ENCODE results near the gene CHRM4. TPM values are rescaled to one million over a fixed set of nuclear protein-coding genes. Genes with fewer than 3 reads are reported as not detected.

CHRM4 gene
- total and polyA plus RNA-seq, 12 donors = 0.03 to 0.32 (median 0.30) TPM; not detected in 9

GRCh38 chr11:46370253-46370652 lies 21.3 kb downstream of the CHRM4 start:
- Histone ChIP-seq H3K36me3 (peaks cover 4 to 95% (median 49%) of the 10 kb centered on the region in 9 donors), H3K27ac (no peak overlapping the region), H3K9me3 (no peaks in the 10 kb centered on the region), H3K4me1 (peaks cover 3 to 28% (median 17%) of the 10 kb centered on the region in 9 donors), H3K27me3 (no peaks in the 10 kb centered on the region), H3K4me3 (no peak overlapping the region)
- no peak for ATAC-seq
- WGBS, 2 donors = 88 to 91% methylated on average over 13 of the region's 13 CpGs
- intact Hi-C loops (cut with DNase I) = no loop called here
- TF ChIP-seq CTCF (IDR thresholded peaks at IDR 0.05) = no peak
- peak in 1 of 2 donors; percentile 11 for DNase-seq

GRCh38 chr11:46369458-46370152 lies 22.0 kb downstream of the CHRM4 start:
- peak in 1 of 2 donors; percentile 56 for DNase-seq
- Histone ChIP-seq H3K4me1 (peaks cover 3 to 35% (median 22%) of the 10 kb centered on the region in 9 donors), H3K9me3 (no peaks in the 10 kb centered on the region), H3K4me3 (no peak overlapping the region), H3K27ac (no peak overlapping the region), H3K36me3 (peaks cover 4 to 93% (median 44%) of the 10 kb centered on the region in 9 donors), H3K27me3 (no peaks in the 10 kb centered on the region)
- intact Hi-C loops (cut with DNase I) = no loop called here
- 71 to 75% methylated on average over 25 of the region's 25 CpGs for WGBS, 2 donors
- peak; percentile 69 to 90 (median 80) for TF ChIP-seq CTCF (IDR thresholded peaks at IDR 0.05)
- peak; percentile 21 to 58 (median 45) for ATAC-seq

- intact Hi-C loops (cut with DNase I) = loop anchor here in 1 of 10 donors (2.0 kb wide), 1 partner anchor 15 kb away; no protein-coding TSS in a partner anchor
- peak overlapping the region in 6 of 10 donors; percentile 17 to 56 (median 35) for H3K27ac ChIP-seq
- H3K4me3 ChIP-seq = no peak overlapping the region
- peaks cover 0 to 85% (median 44%) of the 10 kb centered on the region in 9 donors for H3K36me3 ChIP-seq
- TF ChIP-seq CTCF (IDR thresholded peaks at IDR 0.05) = peak in 3 of 9 donors; percentile 2 to 38 (median 35)
- no peak for ATAC-seq
- 78 to 84% methylated on average over 12 of the region's 12 CpGs for WGBS, 2 donors
- H3K27me3 ChIP-seq = no peaks in the 10 kb centered on the region
- DNase-seq = peak in 1 of 2 donors; percentile 8
- peaks cover 9 to 52% (median 39%) of the 10 kb centered on the region in 9 donors for H3K4me1 ChIP-seq
- H3K9me3 ChIP-seq = no peaks in the 10 kb centered on the region
These were observed 23.7 kb downstream of the CHRM4 start for GRCh38 chr11:46367916-46368267.

- intact Hi-C loops (cut with DNase I) = loop anchor here in 1 of 10 donors (2.0 kb wide), 1 partner anchor 15 kb away; no protein-coding TSS in a partner anchor
- Histone ChIP-seq H3K27me3 (no peaks in the 10 kb centered on the region), H3K9me3 (no peaks in the 10 kb centered on the region), H3K4me1 (peaks cover 14 to 57% (median 44%) of the 10 kb centered on the region in 9 donors), H3K4me3 (no peak overlapping the region), H3K36me3 (peaks cover 0 to 80% (median 38%) of the 10 kb centered on the region in 9 donors), H3K27ac (peak overlapping the region in 7 of 10 donors; percentile 17 to 56 (median 38))
- WGBS, 2 donors = 17 to 19% methylated on average over 32 of the region's 32 CpGs
- DNase-seq (peak; percentile 71 to 81), ATAC-seq (peak; percentile 34 to 67 (median 56))
- peak; percentile 84 to 95 (median 92) for TF ChIP-seq CTCF (IDR thresholded peaks at IDR 0.05)
These were observed 24.2 kb downstream of the CHRM4 start for GRCh38 chr11:46367244-46367915.

Data from heart right ventricle (tissue), 16 donors.